HepG2 (cell line): Measurements from ENCODE around the gene ARVCF. TPM values are rescaled to one million over a fixed set of nuclear protein-coding genes. Genes with fewer than 3 reads are reported as not detected.

Source experiments
- ATAC-seq: fragments of 200-7000 bp; cut with Tn5 transposase; 3 replicates; pipeline ENCODE4 v1.9.1; 2020; ENCODE audit warnings: mild to moderate bottlenecking, moderate library complexity
- BruUV-seq: library from RNA; stranded (reverse); fragments of 400-500 nt; replicated peaks from 2 replicates; lab custom pipeline; 2021; lab: Mats Ljungman, UMichigan
- CTCF ChIA-PET: fragments of 300-600 bp; formaldehyde crosslinking; extraction: SDS; loops from one replicate; lab custom pipeline; 2021; ENCODE audit warnings: low total read pairs, inconsistent platforms, low intra/inter-chr PET ratio; lab: Yijun Ruan, JAX
- POLR2A ChIA-PET: fragments of 350-600 bp; sonication (Branson Sonifier 250); formaldehyde crosslinking; loops from one replicate; lab custom pipeline; 2020; ENCODE audit warnings: antibody characterized with exemption, inconsistent platforms; lab: Yijun Ruan, JAX
- DNase-seq: peaks from one replicate; pipeline ENCODE4 v3.0.0-alpha.2; 2015; ENCODE audit warnings: low spot score
- FAIRE-seq: peaks from 3 replicates; lab custom pipeline; 2011; peaks lifted over from hg19 to GRCh38; lab: Jason Lieb, UNC
- H2AFZ ChIP-seq: one replicate; pipeline ENCODE4 v1.6.1; 2011; ENCODE audit warnings: low read length, inconsistent platforms
- H3K27ac ChIP-seq: fragments of 300-600 bp; 3 replicates; pipeline ENCODE4 v1.8.0; 2011; ENCODE audit warnings: mixed run types, mild to moderate bottlenecking, mixed read lengths, low read length, inconsistent platforms; ENCODE audit not compliant: insufficient read depth; ENCODE audit errors: extremely low read length
- H3K27me3 ChIP-seq, 2 experiments: fragments of 200-600 bp in 1 of 2; 2 replicates in 1 of 2; 3 replicates in 1 of 2; pipeline versions ENCODE4 v1.6.0 to v1.8.0; 2011; ENCODE audit warnings: low read length in 2 of 2, mild to moderate bottlenecking in 2 of 2, moderate library complexity in 2 of 2, inconsistent platforms in 1 of 2; ENCODE audit not compliant: insufficient read depth in 2 of 2, control insufficient read depth in 1 of 2
- H3K36me3 ChIP-seq, 2 experiments: fragments of 200-600 bp in 1 of 2; replicated peaks in 1 of 2; 2 replicates in 1 of 2; 3 replicates in 1 of 2; pipeline versions ENCODE4 v1.5.1 to v1.8.0; 2011; ENCODE audit warnings: low read length in 2 of 2, inconsistent platforms in 1 of 2; ENCODE audit not compliant: insufficient read depth in 2 of 2, control insufficient read depth in 1 of 2
- H3K4me1 ChIP-seq: 2 replicates; pipeline ENCODE4 v1.5.1; 2012; ENCODE audit warnings: low read length, inconsistent platforms; ENCODE audit not compliant: insufficient read depth
- H3K4me2 ChIP-seq: 2 replicates; pipeline ENCODE4 v1.6.0; 2011; ENCODE audit warnings: low read depth, low read length, inconsistent platforms
- H3K4me3 ChIP-seq, 3 experiments: fragments of 200-600 bp in 1 of 3; sonication (generic), shearing (Covaris generic) in 1 of 3; replicated peaks in 1 of 3; 2 replicates each; pipeline ENCODE4 v1.5.1; 2011 to 2016; ENCODE audit warnings: low read length in 3 of 3, inconsistent platforms in 2 of 3, low read depth in 2 of 3, mild to moderate bottlenecking in 2 of 3, control low read depth in 1 of 3, mixed read lengths in 1 of 3; ENCODE audit not compliant: insufficient read depth in 1 of 3
- H3K79me2 ChIP-seq: one replicate; pipeline ENCODE4 v1.6.1; 2011; ENCODE audit warnings: low read length, inconsistent platforms; ENCODE audit not compliant: insufficient read depth
- H3K9ac ChIP-seq: 2 replicates; pipeline ENCODE4 v1.6.0; 2011; ENCODE audit warnings: mild to moderate bottlenecking, low read depth, low read length, inconsistent platforms; ENCODE audit not compliant: insufficient read depth
- H3K9me3 ChIP-seq: 2 replicates; pipeline ENCODE4 v1.5.1; 2012; ENCODE audit warnings: mild to moderate bottlenecking, low read length
- H4K20me1 ChIP-seq: 2 replicates; pipeline ENCODE4 v1.6.0; 2011; ENCODE audit warnings: inconsistent platforms, mild to moderate bottlenecking, low read length, moderate library complexity; ENCODE audit not compliant: insufficient read depth
- ATF4 ChIP-seq, 2 experiments: fragments of 450-650 bp in 1 of 2; sonication (generic) in 1 of 2; formaldehyde crosslinking; IDR thresholded peaks; 2 replicates each; pipeline versions ENCODE4 v1.5.0 to v1.8.0; 2020 to 2022; ENCODE audit warnings: mild to moderate bottlenecking in 1 of 2, missing genetic modification reagents in 1 of 2
- CHCHD3 ChIP-seq: sonication (generic); formaldehyde crosslinking; IDR thresholded peaks from 2 replicates; pipeline ENCODE4 v1.8.0; 2022; ENCODE audit warnings: mild to moderate bottlenecking, missing genetic modification reagents, moderate library complexity
- DNMT3B ChIP-seq: conservative IDR thresholded peaks from 2 replicates; pipeline ENCODE4 v1.6.1; 2016; ENCODE audit warnings: missing biosample characterization, control low read depth
- EHMT2 ChIP-seq: fragments of 200-600 bp; sonication (generic); IDR thresholded peaks from 2 replicates; pipeline ENCODE4 v1.7.0; 2017; ENCODE audit warnings: antibody characterized with exemption, low read depth, low read length, borderline replicate concordance
- FOXA1 ChIP-seq, 2 experiments: fragments of 450-650 bp in 1 of 2; sonication (generic) in 1 of 2; formaldehyde crosslinking in 1 of 2; IDR thresholded peaks; 2 replicates each; pipeline versions ENCODE4 v1.4.0 to v1.6.1; 2016 to 2020; ENCODE audit warnings: missing genetic modification reagents in 1 of 2
- FOXA3 ChIP-seq: IDR thresholded peaks from 2 replicates; pipeline ENCODE4 v1.6.1; 2016; ENCODE audit warnings: missing genetic modification reagents, missing compliant biosample characterization
- JUN ChIP-seq: sonication (generic); formaldehyde crosslinking; IDR thresholded peaks from 2 replicates; pipeline ENCODE4 v1.4.0; 2020; ENCODE audit warnings: mild to moderate bottlenecking, missing genetic modification reagents
- MTERF4 ChIP-seq: sonication (generic); formaldehyde crosslinking; IDR thresholded peaks from 2 replicates; pipeline ENCODE4 v1.8.0; 2023; ENCODE audit warnings: mild to moderate bottlenecking, missing genetic modification reagents
- SIN3A ChIP-seq: IDR thresholded peaks from 2 replicates; pipeline ENCODE4 v1.6.1; 2011; ENCODE audit warnings: low read depth, mild to moderate bottlenecking, control low read depth, low read length, borderline replicate concordance
- ZBTB14 ChIP-seq: sonication (generic); formaldehyde crosslinking; IDR thresholded peaks from 2 replicates; pipeline ENCODE4 v1.4.0; 2020; ENCODE audit warnings: missing genetic modification reagents
- ZNF567 ChIP-seq: sonication (generic); formaldehyde crosslinking; IDR thresholded peaks from 2 replicates; pipeline ENCODE4 v1.8.1; 2023; ENCODE audit warnings: mild to moderate bottlenecking, missing genetic modification reagents, borderline replicate concordance
- WGBS: methylation state at CpG from one replicate; pipeline ENCODE4 v1.1.6; 2017; ENCODE audit warnings: low lambda C conversion rate; 5-methylcytosine and 5-hydroxymethylcytosine counted together
- in situ Hi-C: cut with HindIII; loops from 2 replicates; pipeline ENCODE4 v1.10.0; 2017; ENCODE audit warnings: low pct_unique_long_range_greater_than_20kb; ENCODE audit not compliant: extremely low pct_ligation_motif_present
- intact Hi-C: fragments of 100-400 bp; cut with micrococcal nuclease; formaldehyde crosslinking; loops from one replicate; pipeline ENCODE4 v1.10.0; 2022; ENCODE audit not compliant: unreplicated experiment
- polyA plus RNA-seq, 8 experiments: library from polyadenylated mRNA; depleted of rRNA in 3 of 8; stranded (reverse) in 7 of 8; unstranded in 1 of 8; fragments of >200 nt; fragmentation: Illumina TruSeq in 4 of 8; extraction: Trizol in 4 of 8; gene quantifications; 2 replicates each; pipeline versions ENCODE4 v1.2.1 to v1.2.3, GENCODE V29; 2011 to 2016; ENCODE audit warnings: low read depth in 4 of 8, missing spikeins in 1 of 8, mixed read lengths in 1 of 8; ENCODE audit not compliant: insufficient read depth in 1 of 8
- total RNA-seq, 5 experiments: library from RNA; depleted of rRNA; stranded (reverse); fragments of >200 nt; fragmentation: Illumina TruSeq; extraction: Trizol; gene quantifications; 2 replicates each; pipeline ENCODE4 v1.2.3, GENCODE V29; 2016; ENCODE audit warnings: low read depth in 1 of 5
- TF ChIP-seq, protein P1 (sequence below): sonication (generic); formaldehyde crosslinking; IDR thresholded peaks from 2 replicates; pipeline ENCODE4 v1.9.0; 2021; ENCODE audit warnings: missing genetic modification reagents, borderline replicate concordance
- TF ChIP-seq, protein P2 (sequence below): sonication (generic); formaldehyde crosslinking; IDR thresholded peaks from 2 replicates; pipeline ENCODE4 v1.4.0; 2020; ENCODE audit warnings: missing genetic modification reagents
- TF ChIP-seq, protein P3 (sequence below): IDR thresholded peaks from 2 replicates; pipeline ENCODE4 v1.6.1; 2016
- TF ChIP-seq, protein P4 (sequence below): sonication (generic); formaldehyde crosslinking; IDR thresholded peaks from 2 replicates; pipeline ENCODE4 v1.5.0; 2020; ENCODE audit warnings: mild to moderate bottlenecking, missing genetic modification reagents

ARVCF gene
- total and polyA plus RNA-seq, 2 of the 13 experiments (the other 11 are each of a cell fraction or from before 2014, with no cell fraction given), result 16.4 to 17.7 TPM

GRCh38 chr22:19923914-19924513 is 92.6 kb downstream of the ARVCF start (continued):
- TF ChIP-seq ZNF567 (no peak), ZBTB14 (CRISPR knock-in tag) (no peak), CHCHD3 (no peak)
- TF ChIP-seq, protein P1, sequence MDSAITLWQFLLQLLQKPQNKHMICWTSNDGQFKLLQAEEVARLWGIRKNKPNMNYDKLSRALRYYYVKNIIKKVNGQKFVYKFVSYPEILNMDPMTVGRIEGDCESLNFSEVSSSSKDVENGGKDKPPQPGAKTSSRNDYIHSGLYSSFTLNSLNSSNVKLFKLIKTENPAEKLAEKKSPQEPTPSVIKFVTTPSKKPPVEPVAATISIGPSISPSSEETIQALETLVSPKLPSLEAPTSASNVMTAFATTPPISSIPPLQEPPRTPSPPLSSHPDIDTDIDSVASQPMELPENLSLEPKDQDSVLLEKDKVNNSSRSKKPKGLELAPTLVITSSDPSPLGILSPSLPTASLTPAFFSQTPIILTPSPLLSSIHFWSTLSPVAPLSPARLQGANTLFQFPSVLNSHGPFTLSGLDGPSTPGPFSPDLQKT (CRISPR knock-in tag), result no peak

- no peaks in the 10 kb centered on the region for H3K9me3 ChIP-seq
- POLR2A ChIA-PET, result no interaction called here
- H3K9ac ChIP-seq, result no peak overlapping the region
- no peak for DNase-seq
- H4K20me1 ChIP-seq, result no peaks in the 10 kb centered on the region
- H3K27ac ChIP-seq, result no peak overlapping the region
- 100% methylated on average over 3 of the region's 3 CpGs for WGBS
- H3K4me2 ChIP-seq, result no peak overlapping the region
- intact Hi-C loops (no loop called here), in situ Hi-C loops (no loop called here)
- CTCF ChIA-PET, result no interaction called here
- no peak for FAIRE-seq
- no peak for ATAC-seq
- H3K4me1 ChIP-seq, result no peaks in the 10 kb centered on the region; the same call in 1 of the 2 replicates
- H3K4me3 ChIP-seq, result no peak overlapping the region
- no TSS peak for BruUV-seq
- no peaks in the 10 kb centered on the region for H3K27me3 ChIP-seq
- H2AFZ ChIP-seq, result no peak overlapping the region
- H3K79me2 ChIP-seq, result no peaks in the 10 kb centered on the region
- peaks cover 3 to 25% of the 10 kb centered on the region in 2 experiments; a peak in 3 of 5 replicates for H3K36me3 ChIP-seq
- TF ChIP-seq, protein P2, sequence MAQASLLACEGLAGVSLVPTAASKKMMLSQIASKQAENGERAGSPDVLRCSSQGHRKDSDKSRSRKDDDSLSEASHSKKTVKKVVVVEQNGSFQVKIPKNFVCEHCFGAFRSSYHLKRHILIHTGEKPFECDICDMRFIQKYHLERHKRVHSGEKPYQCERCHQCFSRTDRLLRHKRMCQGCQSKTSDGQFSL (CRISPR knock-in tag), result no peak
- TF ChIP-seq, protein P3, sequence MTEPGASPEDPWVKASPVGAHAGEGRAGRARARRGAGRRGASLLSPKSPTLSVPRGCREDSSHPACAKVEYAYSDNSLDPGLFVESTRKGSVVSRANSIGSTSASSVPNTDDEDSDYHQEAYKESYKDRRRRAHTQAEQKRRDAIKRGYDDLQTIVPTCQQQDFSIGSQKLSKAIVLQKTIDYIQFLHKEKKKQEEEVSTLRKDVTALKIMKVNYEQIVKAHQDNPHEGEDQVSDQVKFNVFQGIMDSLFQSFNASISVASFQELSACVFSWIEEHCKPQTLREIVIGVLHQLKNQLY (CRISPR knock-in tag), result no peak
- no peak for TF ChIP-seq DNMT3B (CRISPR knock-in tag)
- TF ChIP-seq FOXA1 (IDR thresholded peaks at IDR 0.05), result no peak
- no peak for TF ChIP-seq FOXA1 (CRISPR knock-in tag; IDR thresholded peaks at IDR 0.05)
- no peak for TF ChIP-seq EHMT2
- no peak for TF ChIP-seq FOXA3 (CRISPR knock-in tag)
- TF ChIP-seq, protein P4, sequence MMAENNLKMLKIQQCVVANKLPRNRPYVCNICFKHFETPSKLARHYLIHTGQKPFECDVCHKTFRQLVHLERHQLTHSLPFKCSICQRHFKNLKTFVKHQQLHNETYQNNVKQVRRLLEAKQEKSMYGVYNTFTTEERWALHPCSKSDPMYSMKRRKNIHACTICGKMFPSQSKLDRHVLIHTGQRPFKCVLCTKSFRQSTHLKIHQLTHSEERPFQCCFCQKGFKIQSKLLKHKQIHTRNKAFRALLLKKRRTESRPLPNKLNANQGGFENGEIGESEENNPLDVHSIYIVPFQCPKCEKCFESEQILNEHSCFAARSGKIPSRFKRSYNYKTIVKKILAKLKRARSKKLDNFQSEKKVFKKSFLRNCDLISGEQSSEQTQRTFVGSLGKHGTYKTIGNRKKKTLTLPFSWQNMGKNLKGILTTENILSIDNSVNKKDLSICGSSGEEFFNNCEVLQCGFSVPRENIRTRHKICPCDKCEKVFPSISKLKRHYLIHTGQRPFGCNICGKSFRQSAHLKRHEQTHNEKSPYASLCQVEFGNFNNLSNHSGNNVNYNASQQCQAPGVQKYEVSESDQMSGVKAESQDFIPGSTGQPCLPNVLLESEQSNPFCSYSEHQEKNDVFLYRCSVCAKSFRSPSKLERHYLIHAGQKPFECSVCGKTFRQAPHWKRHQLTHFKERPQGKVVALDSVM (CRISPR knock-in tag), result no peak
- TF ChIP-seq SIN3A, result no peak
- no peak for TF ChIP-seq MTERF4 (CRISPR knock-in tag)
- no peak for TF ChIP-seq ATF4 (CRISPR knock-in tag; IDR thresholded peaks at IDR 0.05)
- no peak for TF ChIP-seq JUN (CRISPR knock-in tag)
Measured at GRCh38 chr22:19921544-19922081, 95.0 kb downstream of the ARVCF start.
